ENCODE data around the gene ATF6. TPM values are rescaled to one million over a fixed set of nuclear protein-coding genes. Genes with fewer than 3 reads are reported as not detected.

Gene ATF6
- total and polyA plus RNA-seq, 9 of the 15 experiments (the other 6 are each of a cell fraction or from before 2014, with no cell fraction given) = 11.7 to 32.4 (median 20.4) TPM

DNA sequence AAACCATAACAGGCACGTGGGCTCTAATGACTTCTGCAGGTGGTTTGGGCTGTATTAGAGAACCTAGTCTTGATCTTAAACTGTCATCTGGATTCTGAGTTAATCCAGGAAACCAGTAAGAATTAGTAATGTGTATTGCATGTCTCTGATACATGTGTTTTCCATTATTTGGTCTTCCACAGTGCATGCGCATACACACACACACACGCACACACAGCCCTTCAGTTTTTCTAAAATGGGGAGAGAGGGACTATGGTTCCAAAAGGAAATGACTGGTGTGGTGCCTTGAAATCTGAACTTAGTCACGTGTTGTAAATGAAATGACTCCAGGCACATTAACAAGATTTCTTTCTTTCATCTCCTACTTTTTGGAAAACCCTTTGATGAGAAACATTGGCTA is 190.0 kb downstream of the ATF6 start (continued):
- TF ChIP-seq HMG20A (CRISPR knock-in tag; conservative IDR thresholded peaks at IDR 0.05) = no peak

GRCh38 chr1:161956930-161957329 is 190.8 kb downstream of the ATF6 start:
- Histone ChIP-seq H3K79me2 (ENCODE audit: control insufficient read depth, insufficient read depth, low read length) (no peaks in the 10 kb centered on the region), H4K20me1 (replicated peaks; ENCODE audit: control insufficient read depth, insufficient read depth, low read length) (no peaks in the 10 kb centered on the region), H3K27me3 (ENCODE audit: control insufficient read depth in 2 of 2, insufficient read depth in 2 of 2, low read length in 2 of 2) (no peaks in the 10 kb centered on the region), H3K27ac (ENCODE audit: extremely low read depth, low read depth, low read length) (no peak overlapping the region), H3K4me3 (no peak overlapping the region), H2AFZ (ENCODE audit: low read depth, low read length) (no peak overlapping the region), H3K4me2 (ENCODE audit: insufficient read depth, low read length) (no peak overlapping the region), H3K4me1 (replicated peaks in 1 of 2; ENCODE audit: control insufficient read depth in 2 of 2, insufficient read depth in 2 of 2, low read length in 2 of 2) (peaks cover 4 to 21% of the 10 kb centered on the region in 2 experiments; a peak in 4 of 5 replicates), H3K9ac (ENCODE audit: insufficient read depth in 1 of 2, low read depth in 2 of 2, low read length in 2 of 2) (no peak overlapping the region), H3K36me3 (ENCODE audit: control insufficient read depth, insufficient read depth, low read length) (peaks cover 22% of the 10 kb centered on the region), H3K9me1 (ENCODE audit: control insufficient read depth, insufficient read depth, low read length) (no peaks in the 10 kb centered on the region), H3K9me3 (replicated peaks; ENCODE audit: control insufficient read depth, insufficient read depth, low read depth, low read length) (no peaks in the 10 kb centered on the region)
- FAIRE-seq (no peak), DNase-seq (ENCODE audit: extremely low read depth in 1 of 4, low spot score in 3 of 4) (no peak), ATAC-seq (no peak)
- TF ChIP-seq SREBF2 (CRISPR knock-in tag; IDR thresholded peaks at IDR 0.05) (no peak), HLTF (IDR thresholded peaks at IDR 0.05) (no peak), TGIF2 (CRISPR knock-in tag; IDR thresholded peaks at IDR 0.05) (no peak), SREBF1 (IDR thresholded peaks at IDR 0.05; ENCODE audit: borderline replicate concordance, low read depth, low read length) (no peak), ZNF253 (CRISPR knock-in tag; conservative IDR thresholded peaks at IDR 0.05) (no peak), LCOR (CRISPR knock-in tag; IDR thresholded peaks at IDR 0.05) (no peak), MAFF (IDR thresholded peaks at IDR 0.05; ENCODE audit: low read length) (no peak), HINFP (tag; conservative IDR thresholded peaks at IDR 0.05; ENCODE audit: low read depth) (no peak), MCM2 (IDR thresholded peaks at IDR 0.05; ENCODE audit: low read depth) (no peak)
- TF ChIP-seq, protein P1, sequence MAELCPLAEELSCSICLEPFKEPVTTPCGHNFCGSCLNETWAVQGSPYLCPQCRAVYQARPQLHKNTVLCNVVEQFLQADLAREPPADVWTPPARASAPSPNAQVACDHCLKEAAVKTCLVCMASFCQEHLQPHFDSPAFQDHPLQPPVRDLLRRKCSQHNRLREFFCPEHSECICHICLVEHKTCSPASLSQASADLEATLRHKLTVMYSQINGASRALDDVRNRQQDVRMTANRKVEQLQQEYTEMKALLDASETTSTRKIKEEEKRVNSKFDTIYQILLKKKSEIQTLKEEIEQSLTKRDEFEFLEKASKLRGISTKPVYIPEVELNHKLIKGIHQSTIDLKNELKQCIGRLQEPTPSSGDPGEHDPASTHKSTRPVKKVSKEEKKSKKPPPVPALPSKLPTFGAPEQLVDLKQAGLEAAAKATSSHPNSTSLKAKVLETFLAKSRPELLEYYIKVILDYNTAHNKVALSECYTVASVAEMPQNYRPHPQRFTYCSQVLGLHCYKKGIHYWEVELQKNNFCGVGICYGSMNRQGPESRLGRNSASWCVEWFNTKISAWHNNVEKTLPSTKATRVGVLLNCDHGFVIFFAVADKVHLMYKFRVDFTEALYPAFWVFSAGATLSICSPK (IDR thresholded peaks at IDR 0.05; ENCODE audit: borderline replicate concordance) = no peak
- TF ChIP-seq, protein P2, sequence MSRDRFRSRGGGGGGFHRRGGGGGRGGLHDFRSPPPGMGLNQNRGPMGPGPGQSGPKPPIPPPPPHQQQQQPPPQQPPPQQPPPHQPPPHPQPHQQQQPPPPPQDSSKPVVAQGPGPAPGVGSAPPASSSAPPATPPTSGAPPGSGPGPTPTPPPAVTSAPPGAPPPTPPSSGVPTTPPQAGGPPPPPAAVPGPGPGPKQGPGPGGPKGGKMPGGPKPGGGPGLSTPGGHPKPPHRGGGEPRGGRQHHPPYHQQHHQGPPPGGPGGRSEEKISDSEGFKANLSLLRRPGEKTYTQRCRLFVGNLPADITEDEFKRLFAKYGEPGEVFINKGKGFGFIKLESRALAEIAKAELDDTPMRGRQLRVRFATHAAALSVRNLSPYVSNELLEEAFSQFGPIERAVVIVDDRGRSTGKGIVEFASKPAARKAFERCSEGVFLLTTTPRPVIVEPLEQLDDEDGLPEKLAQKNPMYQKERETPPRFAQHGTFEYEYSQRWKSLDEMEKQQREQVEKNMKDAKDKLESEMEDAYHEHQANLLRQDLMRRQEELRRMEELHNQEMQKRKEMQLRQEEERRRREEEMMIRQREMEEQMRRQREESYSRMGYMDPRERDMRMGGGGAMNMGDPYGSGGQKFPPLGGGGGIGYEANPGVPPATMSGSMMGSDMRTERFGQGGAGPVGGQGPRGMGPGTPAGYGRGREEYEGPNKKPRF (IDR thresholded peaks at IDR 0.05; ENCODE audit: low read depth, low read length) = no peak
- no TSS peak for BruUV-seq (replicated peaks)
- intact Hi-C loops (cut with micrococcal nuclease) = no loop called here
- ChIA-PET CTCF (ENCODE audit: low intra/inter-chr PET ratio) (no interaction called here), POLR2A (no interaction called here)
- 71% methylated on average over 3 of the region's 3 CpGs for WGBS (ENCODE audit: insufficient coverage, low coverage, missing lambda C conversion rate)
- in situ Hi-C loops (cut with MboI) = no loop called here
